ENCODE results near the gene CLDN34. TPM values are rescaled to one million over a fixed set of nuclear protein-coding genes. Genes with fewer than 3 reads are reported as not detected.

Gene CLDN34
- total RNA-seq, 1 donor from 2014 or later: 0.33 TPM

- DNase-seq (ENCODE audit: low read depth, low spot score): no peak
- no peak overlapping the region for H3K27ac Mint-ChIP-seq (ENCODE audit: unreplicated experiment)
- no peaks in the 10 kb centered on the region for H3K27me3 Mint-ChIP-seq (ENCODE audit: low read depth)
- H3K9me3 Mint-ChIP-seq: peaks cover 11% of the 10 kb centered on the region
- peaks cover 14% of the 10 kb centered on the region for H3K4me1 Mint-ChIP-seq
- H3K36me3 Mint-ChIP-seq (ENCODE audit: low read depth): peaks cover 10% of the 10 kb centered on the region
- TF ChIP-seq CTCF (conservative IDR thresholded peaks at IDR 0.05): no peak
- H3K4me3 Mint-ChIP-seq: no peak overlapping the region
These were observed 10.5 kb downstream of the CLDN34 start for GRCh38 chrX:9977635-9978034.

GRCh38 chrX:9980401-9980800 lies 13.2 kb downstream of the CLDN34 start:
- H3K4me3 Mint-ChIP-seq: no peak overlapping the region
- peaks cover 14% of the 10 kb centered on the region for H3K4me1 Mint-ChIP-seq
- peaks cover 10% of the 10 kb centered on the region for H3K9me3 Mint-ChIP-seq
- no peak overlapping the region for H3K27ac Mint-ChIP-seq (ENCODE audit: unreplicated experiment)
- no peaks in the 10 kb centered on the region for H3K27me3 Mint-ChIP-seq (ENCODE audit: low read depth)
- no peak for TF ChIP-seq CTCF (conservative IDR thresholded peaks at IDR 0.05)
- DNase-seq (ENCODE audit: low read depth, low spot score): no peak
- peaks cover 11% of the 10 kb centered on the region for H3K36me3 Mint-ChIP-seq (ENCODE audit: low read depth)

- no peak for TF ChIP-seq CTCF (conservative IDR thresholded peaks at IDR 0.05)
- no peak for DNase-seq (ENCODE audit: low read depth, low spot score)
- Mint-ChIP-seq H3K4me3 (no peak overlapping the region), H3K27ac (ENCODE audit: unreplicated experiment) (no peak overlapping the region), H3K36me3 (ENCODE audit: low read depth) (peaks cover 9% of the 10 kb centered on the region), H3K9me3 (peaks cover 8% of the 10 kb centered on the region), H3K4me1 (peaks cover 14% of the 10 kb centered on the region), H3K27me3 (ENCODE audit: low read depth) (no peaks in the 10 kb centered on the region)
These were observed 13.8 kb downstream of the CLDN34 start for GRCh38 chrX:9980927-9981326.

GRCh38 chrX:9983441-9983840 lies 16.3 kb downstream of the CLDN34 start:
- peaks cover 7% of the 10 kb centered on the region for H3K36me3 Mint-ChIP-seq (ENCODE audit: low read depth)
- H3K27me3 Mint-ChIP-seq (ENCODE audit: low read depth): no peaks in the 10 kb centered on the region
- H3K4me1 Mint-ChIP-seq: peaks cover 14% of the 10 kb centered on the region
- no peak overlapping the region for H3K27ac Mint-ChIP-seq (ENCODE audit: unreplicated experiment)
- H3K9me3 Mint-ChIP-seq: peaks cover 5% of the 10 kb centered on the region
- no peak overlapping the region for H3K4me3 Mint-ChIP-seq
- no peak for TF ChIP-seq CTCF (conservative IDR thresholded peaks at IDR 0.05)
- DNase-seq (ENCODE audit: low read depth, low spot score): no peak

GRCh38 chrX:9983846-9984245 lies 16.7 kb downstream of the CLDN34 start:
- H3K4me3 Mint-ChIP-seq: no peak overlapping the region
- no peak for DNase-seq (ENCODE audit: low read depth, low spot score)
- H3K36me3 Mint-ChIP-seq (ENCODE audit: low read depth): peaks cover 5% of the 10 kb centered on the region
- peaks cover 3% of the 10 kb centered on the region for H3K9me3 Mint-ChIP-seq
- no peak for TF ChIP-seq CTCF (conservative IDR thresholded peaks at IDR 0.05)
- H3K27me3 Mint-ChIP-seq (ENCODE audit: low read depth): no peaks in the 10 kb centered on the region
- peaks cover 14% of the 10 kb centered on the region for H3K4me1 Mint-ChIP-seq
- H3K27ac Mint-ChIP-seq (ENCODE audit: unreplicated experiment): no peak overlapping the region

GRCh38 chrX:9988762-9989161 lies 21.6 kb downstream of the CLDN34 start:
- Mint-ChIP-seq H3K36me3 (ENCODE audit: low read depth) (no peaks in the 10 kb centered on the region), H3K27me3 (ENCODE audit: low read depth) (no peaks in the 10 kb centered on the region), H3K27ac (ENCODE audit: unreplicated experiment) (no peak overlapping the region), H3K4me3 (no peak overlapping the region), H3K4me1 (no peaks in the 10 kb centered on the region), H3K9me3 (no peaks in the 10 kb centered on the region)
- peak; percentile 58 for TF ChIP-seq CTCF (conservative IDR thresholded peaks at IDR 0.05)
- DNase-seq (ENCODE audit: low read depth, low spot score): no peak
